Astrocyte of the cerebellum (primary cell): ENCODE results near the gene KPNA4.

Source experiments
- DNase-seq: peaks from one replicate; pipeline ENCODE4 v3.0.0-alpha.2; 2011; ENCODE audit warnings: low read depth
- H3K4me3 ChIP-seq: 2 replicates; pipeline ENCODE4 v1.5.1; 2011; ENCODE audit warnings: mild to moderate bottlenecking, low read depth, low read length, moderate library complexity
- CTCF ChIP-seq: IDR thresholded peaks from 2 replicates; pipeline ENCODE4 v1.5.1; 2012; ENCODE audit warnings: low read length, low read depth, moderate library complexity, mild to moderate bottlenecking; ENCODE audit errors: missing control alignments
- in situ Hi-C: cut with HindIII; loops from 2 replicates; pipeline ENCODE4 v1.10.0; 2017; ENCODE audit warnings: low sequenced_read_pairs

Gene KPNA4

GRCh38 chr3:160546727-160547126 is 18.6 kb downstream of the KPNA4 start:
- in situ Hi-C loops, result no loop called here
- no peak for TF ChIP-seq CTCF
- H3K4me3 ChIP-seq, result no peak overlapping the region
- DNase-seq, result no peak

GRCh38 chr3:160545504-160545871 is 19.9 kb downstream of the KPNA4 start:
- no peak for DNase-seq
- in situ Hi-C loops, result no loop called here
- H3K4me3 ChIP-seq, result no peak overlapping the region
- TF ChIP-seq CTCF, result no peak

GRCh38 chr3:160544844-160545503 is 20.4 kb downstream of the KPNA4 start:
- in situ Hi-C loops, result no loop called here
- no peak for TF ChIP-seq CTCF
- no peak overlapping the region for H3K4me3 ChIP-seq
- DNase-seq, result peak; percentile 24

- no peak for DNase-seq
- no peak for TF ChIP-seq CTCF
- in situ Hi-C loops, result no loop called here
- H3K4me3 ChIP-seq, result no peak overlapping the region
These were observed 24.8 kb downstream of the KPNA4 start for GRCh38 chr3:160540551-160540950.

- no peak for TF ChIP-seq CTCF
- no peak for DNase-seq
- in situ Hi-C loops, result no loop called here
- no peak overlapping the region for H3K4me3 ChIP-seq
These were observed 26.5 kb downstream of the KPNA4 start for GRCh38 chr3:160538895-160539294.

- in situ Hi-C loops, result no loop called here
- no peak for TF ChIP-seq CTCF
- no peak overlapping the region for H3K4me3 ChIP-seq
- DNase-seq, result no peak
These were observed 27.6 kb downstream of the KPNA4 start for GRCh38 chr3:160537729-160538128.
